SK-N-SH (cell line): ENCODE measurements around the gene TMED1. TPM values are rescaled to one million over a fixed set of nuclear protein-coding genes. Genes with fewer than 3 reads are reported as not detected.

Source experiments
- CTCF ChIA-PET: fragments of 300-600, 350-600 bp; formaldehyde crosslinking; extraction: SDS; loops from one replicate; lab custom pipeline; 2021; lab: Yijun Ruan, JAX
- POLR2A ChIA-PET: fragments of 350-600 bp; sonication (Branson Sonifier 250); formaldehyde crosslinking; extraction: SDS; loops from one replicate; lab custom pipeline; 2020; ENCODE audit warnings: antibody characterized with exemption, inconsistent platforms; lab: Yijun Ruan, JAX
- DNase-seq: peaks from one replicate; pipeline ENCODE4 v3.0.0; 2012
- H2AFZ ChIP-seq: fragments of 200-600 bp; sonication (generic); 2 replicates; pipeline ENCODE4 v1.8.1; 2016; ENCODE audit warnings: antibody characterized with exemption, mild to moderate bottlenecking, low read depth
- H3F3A ChIP-seq: fragments of 200-600 bp; sonication (generic); replicated peaks from 2 replicates; pipeline ENCODE3; 2016; ENCODE audit warnings: antibody characterized with exemption, mild to moderate bottlenecking; ENCODE audit not compliant: insufficient read depth
- H3K27ac ChIP-seq, 2 experiments: fragments of 200-500 bp in 1 of 2; fragments of 200-600 bp in 1 of 2; sonication (Bioruptor generic) in 1 of 2; sonication (generic), shearing (Covaris generic) in 1 of 2; 2 replicates each; pipeline versions ENCODE4 v1.5.1 to v1.6.1; 2014 to 2016; ENCODE audit warnings: low read depth in 2 of 2, inconsistent platforms in 1 of 2, low read length in 1 of 2, mild to moderate bottlenecking in 1 of 2, mixed read lengths in 1 of 2
- H3K27me3 ChIP-seq: fragments of 200-600 bp; sonication (generic), shearing (Covaris generic); 2 replicates; pipeline ENCODE4 v1.6.1; 2016; ENCODE audit warnings: mixed run types; ENCODE audit not compliant: insufficient read depth
- H3K36me3 ChIP-seq, 2 experiments: fragments of 200-500 bp in 1 of 2; fragments of 200-600 bp in 1 of 2; sonication (Bioruptor generic) in 1 of 2; sonication (generic) in 1 of 2; replicated peaks in 1 of 2; 2 replicates each; pipeline versions ENCODE3 to v1.5.1; 2014 to 2016; ENCODE audit warnings: low read length in 1 of 2, mild to moderate bottlenecking in 1 of 2; ENCODE audit not compliant: insufficient read depth in 2 of 2, control insufficient read depth in 1 of 2
- H3K4me1 ChIP-seq, 2 experiments: fragments of 200-500 bp in 1 of 2; fragments of 200-600 bp in 1 of 2; sonication (Bioruptor generic) in 1 of 2; sonication (generic), shearing (Covaris generic) in 1 of 2; 2 replicates each; pipeline versions ENCODE4 v1.5.1 to v1.6.1; 2014 to 2016; ENCODE audit warnings: low read depth in 1 of 2, low read length in 1 of 2, mixed run types in 1 of 2; ENCODE audit not compliant: insufficient read depth in 2 of 2, control insufficient read depth in 1 of 2
- H3K4me2 ChIP-seq: fragments of 200-600 bp; sonication (generic), shearing (Covaris generic); 2 replicates; pipeline ENCODE4 v1.6.1; 2017; ENCODE audit warnings: mixed run types
- H3K4me3 ChIP-seq, 2 experiments: fragments of 200-500 bp in 1 of 2; fragments of 200-600 bp in 1 of 2; sonication (Bioruptor generic) in 1 of 2; sonication (generic), shearing (Covaris generic) in 1 of 2; 2 replicates each; pipeline versions ENCODE4 v1.5.1 to v1.8.1; 2014 to 2016; ENCODE audit warnings: low read depth in 2 of 2, inconsistent platforms in 1 of 2, low read length in 1 of 2, mild to moderate bottlenecking in 1 of 2, mixed read lengths in 1 of 2, moderate library complexity in 1 of 2
- H3K79me2 ChIP-seq: fragments of 200-600 bp; sonication (generic); 2 replicates; pipeline ENCODE4 v1.8.1; 2017; ENCODE audit warnings: mild to moderate bottlenecking; ENCODE audit not compliant: insufficient read depth
- H3K9ac ChIP-seq: fragments of 200-600 bp; sonication (generic); 2 replicates; pipeline ENCODE4 v1.6.1; 2017; ENCODE audit warnings: mixed run types
- H3K9me2 ChIP-seq: fragments of 200-600 bp; sonication (generic); 2 replicates; pipeline ENCODE4 v1.6.1; 2017; ENCODE audit warnings: mixed run types
- H3K9me3 ChIP-seq: fragments of 200-600 bp; sonication (generic); 2 replicates; pipeline ENCODE4 v1.6.1; 2017; ENCODE audit warnings: mixed run types, mild to moderate bottlenecking, moderate library complexity
- H4K20me1 ChIP-seq: fragments of 200-600 bp; sonication (generic); 2 replicates; pipeline ENCODE4 v1.6.1; 2017; ENCODE audit warnings: mild to moderate bottlenecking, mixed run types; ENCODE audit not compliant: insufficient read depth
- CHD2 ChIP-seq: fragments of 150-350 bp; IDR thresholded peaks from 2 replicates; pipeline ENCODE4 v1.6.1; 2018; ENCODE audit warnings: low read length; ENCODE audit not compliant: partially characterized antibody
- CTCF ChIP-seq: fragments of 200-600 bp; sonication (generic); IDR thresholded peaks from 2 replicates; pipeline ENCODE4 v1.6.1; 2017; ENCODE audit warnings: antibody characterized with exemption, mild to moderate bottlenecking, moderate library complexity
- ELF1 ChIP-seq: IDR thresholded peaks from 2 replicates; pipeline ENCODE4 v1.4.0; 2012
- EZH2phosphoT487 ChIP-seq: fragments of 200-600 bp; sonication (generic); IDR thresholded peaks from 2 replicates; pipeline ENCODE4 v1.6.1; 2017; ENCODE audit warnings: low read depth, mixed run types, mild to moderate bottlenecking, antibody characterized with exemption, moderate library complexity, borderline replicate concordance
- FOSL2 ChIP-seq: IDR thresholded peaks from 2 replicates; pipeline ENCODE4 v1.4.0; 2012; ENCODE audit warnings: low read depth, mild to moderate bottlenecking, moderate library complexity, borderline replicate concordance
- FOXJ3 ChIP-seq: sonication (generic); formaldehyde crosslinking; IDR thresholded peaks from 2 replicates; pipeline ENCODE4 v1.5.1; 2020; ENCODE audit warnings: mild to moderate bottlenecking, missing genetic modification reagents
- FOXM1 ChIP-seq: IDR thresholded peaks from 2 replicates; pipeline ENCODE4 v1.4.0; 2012; ENCODE audit warnings: low read depth, mild to moderate bottlenecking
- MXI1 ChIP-seq: IDR thresholded peaks from 2 replicates; pipeline ENCODE4 v1.6.1; 2012; ENCODE audit warnings: mild to moderate bottlenecking, low read depth, low read length, improper control_type of control experiment
- NFIC ChIP-seq: IDR thresholded peaks from 2 replicates; pipeline ENCODE4 v1.4.0; 2012; ENCODE audit warnings: borderline replicate concordance
- NRF1 ChIP-seq: IDR thresholded peaks from 2 replicates; pipeline ENCODE4 v1.6.1; 2012; ENCODE audit warnings: low read depth, mild to moderate bottlenecking, low read length
- RCOR1 ChIP-seq: fragments of 150-350 bp; IDR thresholded peaks from 2 replicates; pipeline ENCODE4 v1.6.1; 2017; ENCODE audit warnings: antibody characterized with exemption, low read length
- REST ChIP-seq: IDR thresholded peaks from 2 replicates; pipeline ENCODE4 v1.6.1; 2012; ENCODE audit warnings: mild to moderate bottlenecking, low read depth, low read length, moderate library complexity
- RXRA ChIP-seq: IDR thresholded peaks from 2 replicates; pipeline ENCODE4 v1.4.0; 2012; ENCODE audit warnings: low read depth, mild to moderate bottlenecking, borderline replicate concordance
- SIN3A ChIP-seq: IDR thresholded peaks from 2 replicates; pipeline ENCODE4 v1.6.1; 2012; ENCODE audit warnings: low read depth, mild to moderate bottlenecking, low read length, moderate library complexity, borderline replicate concordance
- TAF1 ChIP-seq: IDR thresholded peaks from 2 replicates; pipeline ENCODE4 v1.6.1; 2012; ENCODE audit warnings: low read depth, mild to moderate bottlenecking, low read length, moderate library complexity, borderline replicate concordance
- TEAD4 ChIP-seq: IDR thresholded peaks from 2 replicates; pipeline ENCODE4 v1.4.0; 2012; ENCODE audit warnings: mild to moderate bottlenecking, borderline replicate concordance; ENCODE audit not compliant: insufficient read depth
- ZBTB33 ChIP-seq: IDR thresholded peaks from 2 replicates; pipeline ENCODE4 v1.4.0; 2012; ENCODE audit warnings: low read depth, borderline replicate concordance
- WGBS: methylation state at CpG from one replicate; pipeline ENCODE4 v1.1.6; 2017; ENCODE audit warnings: low lambda C conversion rate; 5-methylcytosine and 5-hydroxymethylcytosine counted together
- polyA plus RNA-seq, 3 experiments: library from polyadenylated mRNA; depleted of rRNA; stranded (reverse); fragments of >200 nt; gene quantifications; 2 replicates each; pipeline ENCODE4 v1.2.3, GENCODE V29; 2012
- TF ChIP-seq, protein P1 (sequence below): IDR thresholded peaks from 2 replicates; pipeline ENCODE4 v1.4.0; 2012; ENCODE audit warnings: low read depth, borderline replicate concordance
- TF ChIP-seq, protein P2 (sequence below): fragments of 150-350 bp; IDR thresholded peaks from 2 replicates; pipeline ENCODE4 v1.6.1; 2016; ENCODE audit warnings: mild to moderate bottlenecking, low read depth, low read length

Gene TMED1
- polyA plus RNA-seq, 1 of the 3 experiments (the other 2 are of a cell fraction): 92.4 TPM

GRCh38 chr19:10848230-10848856 is 12.3 kb upstream of the TMED1 start, which contains the start of gene C19orf38:
Gene C19orf38, plus strand, starts transcription at chr19:10848415. Its CDS starts 94 bp downstream, at chr19:10848509.
- WGBS: 69% methylated on average over 11 of the region's 14 CpGs
- Histone ChIP-seq H4K20me1 (no peaks in the 10 kb centered on the region), H3K27me3 (no peaks in the 10 kb centered on the region), H3K9me3 (no peaks in the 10 kb centered on the region), H3K36me3 (no peaks in the 10 kb centered on the region), H3K4me2 (no peak within 1 kb of the TSS), H3K4me1 (no peaks in the 10 kb centered on the region), H3F3A (no peaks in the 10 kb centered on the region), H3K79me2 (no peaks in the 10 kb centered on the region), H2AFZ (no peak within 1 kb of the TSS), H3K4me3 (no peak within 1 kb of the TSS), H3K27ac (no peak within 1 kb of the TSS), H3K9me2 (no peaks in the 10 kb centered on the region), H3K9ac (no peak within 1 kb of the TSS)
- CTCF ChIA-PET: interaction anchor here (1.3 to 4.8 kb wide), 2 partner anchors 13 to 16 kb away, joined by 4 to 31 read pairs; no protein-coding TSS in a partner anchor
- POLR2A ChIA-PET: no interaction called here
- no peak for DNase-seq
- TF ChIP-seq SIN3A (no peak), NFIC (no peak), TAF1 (no peak), RXRA (no peak), MXI1 (no peak), REST (no peak), RCOR1 (no peak), FOXJ3 (no peak), TEAD4 (no peak), CTCF (no peak), ELF1 (no peak), ZBTB33 (no peak), NRF1 (no peak), FOXM1 (no peak), CHD2 (no peak), EZH2phosphoT487 (no peak), FOSL2 (no peak)
- TF ChIP-seq, protein P1, sequence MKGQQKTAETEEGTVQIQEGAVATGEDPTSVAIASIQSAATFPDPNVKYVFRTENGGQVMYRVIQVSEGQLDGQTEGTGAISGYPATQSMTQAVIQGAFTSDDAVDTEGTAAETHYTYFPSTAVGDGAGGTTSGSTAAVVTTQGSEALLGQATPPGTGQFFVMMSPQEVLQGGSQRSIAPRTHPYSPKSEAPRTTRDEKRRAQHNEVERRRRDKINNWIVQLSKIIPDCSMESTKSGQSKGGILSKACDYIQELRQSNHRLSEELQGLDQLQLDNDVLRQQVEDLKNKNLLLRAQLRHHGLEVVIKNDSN: no peak
- TF ChIP-seq, protein P2, sequence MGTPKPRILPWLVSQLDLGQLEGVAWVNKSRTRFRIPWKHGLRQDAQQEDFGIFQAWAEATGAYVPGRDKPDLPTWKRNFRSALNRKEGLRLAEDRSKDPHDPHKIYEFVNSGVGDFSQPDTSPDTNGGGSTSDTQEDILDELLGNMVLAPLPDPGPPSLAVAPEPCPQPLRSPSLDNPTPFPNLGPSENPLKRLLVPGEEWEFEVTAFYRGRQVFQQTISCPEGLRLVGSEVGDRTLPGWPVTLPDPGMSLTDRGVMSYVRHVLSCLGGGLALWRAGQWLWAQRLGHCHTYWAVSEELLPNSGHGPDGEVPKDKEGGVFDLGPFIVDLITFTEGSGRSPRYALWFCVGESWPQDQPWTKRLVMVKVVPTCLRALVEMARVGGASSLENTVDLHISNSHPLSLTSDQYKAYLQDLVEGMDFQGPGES: no peak
